ENCODE measurements around the gene VRK2.
"Not testable (repeated sequence)": the region's sequence is repeated elsewhere in the genome, so short reads cannot be mapped to it uniquely, and the experiment has no call there.

The VRK2 gene

GRCh38 chr2:58163913-58164312 is 117.3 kb downstream of the VRK2 start:
- DNase-seq (ENCODE audit: low spot score) = no peak

- not testable (repeated sequence) for DNase-seq (ENCODE audit: low spot score)
These were observed 121.5 kb downstream of the VRK2 start for GRCh38 chr2:58168130-58168529.

DNA sequence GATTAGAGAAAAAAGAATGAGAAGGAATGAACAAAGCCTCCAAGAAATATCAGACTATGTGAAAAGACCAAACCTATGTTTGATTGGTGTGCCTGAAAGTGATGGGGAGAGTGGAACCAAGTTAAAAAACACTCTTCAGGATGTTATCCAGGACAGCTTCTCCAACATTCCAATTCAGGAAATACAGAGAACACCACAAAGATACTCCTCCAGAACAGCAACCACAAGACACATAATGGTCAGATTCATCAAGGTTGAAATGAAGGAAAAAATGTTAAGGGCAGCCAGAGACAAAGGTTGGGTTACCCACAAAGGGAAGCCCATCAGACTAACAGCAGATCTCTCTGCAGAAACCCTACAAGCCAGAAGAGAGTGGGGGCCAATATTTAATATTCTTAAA is 123.2 kb downstream of the VRK2 start:
- not testable (repeated sequence) for DNase-seq (ENCODE audit: low spot score)

GRCh38 chr2:58170334-58170933 is 123.8 kb downstream of the VRK2 start:
- DNase-seq (ENCODE audit: low spot score) = not testable (repeated sequence)

- not testable (repeated sequence) for DNase-seq (ENCODE audit: low spot score)
These were observed 125.2 kb downstream of the VRK2 start for GRCh38 chr2:58171831-58172230.

DNA sequence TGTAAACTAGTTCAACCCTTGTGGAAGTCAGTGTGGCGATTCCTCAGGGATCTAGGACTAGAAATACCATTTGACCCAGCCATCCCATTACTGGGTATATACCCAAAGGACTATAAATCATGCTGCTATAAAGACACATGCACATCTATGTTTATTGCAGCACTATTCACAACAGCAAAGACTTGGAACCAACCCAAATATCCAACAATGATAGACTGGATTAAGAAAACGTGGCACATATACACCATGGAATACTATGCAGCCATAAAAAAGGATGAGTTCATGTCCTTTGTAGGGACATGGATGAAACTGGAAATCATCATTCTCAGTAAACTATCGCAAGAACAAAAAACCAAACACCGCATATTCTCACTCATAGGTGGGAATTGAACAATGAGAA is 130.6 kb downstream of the VRK2 start:
- DNase-seq (ENCODE audit: low spot score) = not testable (repeated sequence)

DNA sequence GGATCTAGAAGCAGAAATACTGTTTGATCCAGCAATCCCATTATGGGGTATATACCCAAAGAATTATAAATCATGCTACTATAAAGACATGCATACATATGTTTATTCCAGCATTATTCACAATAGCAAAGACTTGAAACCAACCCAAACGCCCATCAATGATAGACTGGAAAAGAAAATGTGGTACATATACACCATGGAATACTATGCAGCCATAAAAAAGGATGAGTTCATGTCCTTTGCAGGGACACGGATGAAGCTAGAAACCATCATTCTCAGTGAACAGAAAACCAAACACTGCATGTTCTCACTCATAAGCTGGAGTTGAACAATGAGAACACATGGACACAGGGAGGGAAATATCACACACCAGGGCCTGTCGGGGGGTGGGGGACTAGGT is 133.6 kb downstream of the VRK2 start:
- not testable (repeated sequence) for DNase-seq (ENCODE audit: low spot score)

GRCh38 chr2:58180635-58181034 is 134.0 kb downstream of the VRK2 start:
- no peak for DNase-seq (ENCODE audit: low spot score)

- no peak for DNase-seq (ENCODE audit: low spot score)
These were observed 135.9 kb downstream of the VRK2 start for GRCh38 chr2:58182527-58182926.

DNA sequence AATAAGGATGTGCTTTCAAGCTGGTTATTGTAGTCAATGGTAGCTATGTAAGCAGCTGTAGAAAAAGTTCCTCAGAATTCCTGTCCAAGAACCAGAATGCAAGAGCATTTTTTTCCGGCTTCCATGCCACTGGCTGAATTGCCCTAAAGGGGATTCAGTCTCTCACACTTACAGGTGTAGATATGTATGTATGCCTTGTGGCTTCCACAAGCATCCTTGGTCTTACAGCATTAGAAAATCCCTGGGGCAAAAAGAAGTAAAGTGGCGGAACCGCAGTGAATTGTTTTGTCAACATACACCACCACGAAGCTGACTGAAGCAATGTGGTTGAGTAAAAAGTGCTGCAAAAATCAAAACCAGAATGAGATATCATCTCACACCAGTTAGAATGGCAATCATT is 139.9 kb downstream of the VRK2 start:
- no peak for DNase-seq (ENCODE audit: low spot score)

GRCh38 chr2:58187022-58187421 is 140.4 kb downstream of the VRK2 start:
- DNase-seq (ENCODE audit: low spot score) = not testable (repeated sequence)

DNA sequence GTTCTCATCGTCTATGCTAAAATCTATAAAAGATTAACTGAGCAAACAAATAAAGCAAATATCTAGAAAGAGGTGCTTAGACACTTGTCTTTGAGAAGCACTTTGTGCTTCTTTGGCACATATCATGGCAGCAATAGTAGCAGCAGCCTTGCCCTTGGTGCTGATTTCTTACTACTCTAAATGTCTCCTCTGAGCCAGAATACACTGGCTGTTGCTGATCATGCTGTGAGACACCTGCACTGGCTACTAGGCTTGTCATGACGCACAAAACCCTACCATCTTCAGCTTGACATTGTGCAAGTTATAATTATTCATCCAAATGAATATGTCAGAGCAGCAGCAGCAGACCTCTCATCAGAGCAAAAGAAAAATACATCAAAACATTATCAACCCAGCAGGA is 147.9 kb downstream of the VRK2 start:
- DNase-seq (ENCODE audit: low spot score) = peak; percentile 52

GRCh38 chr2:58195662-58196061 is 149.1 kb downstream of the VRK2 start:
- DNase-seq (ENCODE audit: low spot score) = no peak

DNA sequence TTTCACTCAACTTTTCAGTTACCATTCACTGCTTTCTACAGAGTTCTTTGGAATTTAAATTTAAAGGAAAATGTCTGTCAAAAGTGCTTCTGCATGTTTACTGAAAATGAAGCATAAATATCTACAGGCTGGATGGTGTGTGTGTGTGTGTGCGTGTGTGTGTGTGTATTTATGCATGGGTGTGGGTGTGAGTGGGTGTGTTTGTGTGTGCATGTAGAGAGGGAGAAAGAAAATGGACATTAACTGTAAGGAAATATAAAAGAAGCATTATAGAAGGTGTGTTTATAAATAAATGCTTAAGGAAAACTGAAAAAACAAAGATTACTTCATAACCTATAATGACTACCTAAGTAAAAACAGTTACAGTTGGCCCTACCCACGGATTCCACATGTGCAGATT is 151.3 kb downstream of the VRK2 start:
- no peak for DNase-seq (ENCODE audit: low spot score)

DNA sequence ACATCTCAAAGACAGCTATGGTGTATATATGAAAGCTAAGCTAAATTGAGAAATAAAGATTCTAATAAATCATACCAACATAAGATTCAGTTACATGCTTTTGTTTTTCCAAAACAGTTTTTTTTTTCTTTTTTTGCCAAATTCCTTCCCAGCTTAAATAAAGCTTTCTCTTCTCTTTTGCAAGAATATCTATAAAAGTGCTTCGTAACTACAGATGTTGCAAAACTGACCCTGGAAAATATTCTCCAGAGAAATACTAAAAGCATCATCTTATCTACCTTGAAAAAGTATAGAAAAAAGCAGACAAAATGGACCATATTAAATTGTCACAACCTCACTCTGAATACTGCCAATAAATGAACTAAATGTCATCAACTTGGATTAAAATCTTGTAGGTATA is 155.8 kb downstream of the VRK2 start:
- DNase-seq (ENCODE audit: low spot score) = no peak

GRCh38 chr2:58203018-58203417 is 156.4 kb downstream of the VRK2 start:
- no peak for DNase-seq (ENCODE audit: low spot score)

DNA sequence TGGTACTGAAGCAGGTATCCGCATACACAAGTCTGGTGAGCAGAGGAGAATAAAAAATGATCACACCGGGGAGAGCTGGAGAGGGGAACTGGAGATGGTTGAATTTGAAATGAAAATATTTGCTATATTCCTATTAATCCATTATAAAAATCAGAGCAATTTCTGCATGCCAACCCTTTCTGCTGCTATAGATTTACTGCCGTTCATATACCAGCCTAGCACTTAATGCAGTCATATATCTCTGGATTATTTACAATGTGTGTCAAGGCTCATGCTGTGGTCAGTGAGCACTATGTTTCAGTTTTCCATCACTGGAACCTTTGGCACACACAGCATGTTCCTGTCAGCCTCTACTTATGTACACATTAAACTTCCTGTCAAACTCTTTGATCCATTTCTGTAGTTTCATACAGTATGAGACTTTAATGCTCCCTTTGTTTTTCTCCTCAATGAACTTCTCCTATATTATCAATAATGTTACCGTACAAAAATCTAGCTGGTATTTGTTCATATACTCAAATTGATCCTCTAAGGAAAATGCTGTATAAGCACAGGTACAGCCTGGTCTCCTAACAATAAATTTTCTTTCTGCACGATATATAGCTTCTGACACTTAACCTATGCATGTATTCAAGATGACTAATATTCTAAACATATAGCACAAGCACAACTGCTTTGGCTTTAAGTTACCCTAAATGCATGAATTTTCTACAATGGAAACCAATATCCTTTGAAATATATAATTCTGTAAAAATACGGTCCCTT is 157.8 kb downstream of the VRK2 start:
- no peak for DNase-seq (ENCODE audit: low spot score)

DNA sequence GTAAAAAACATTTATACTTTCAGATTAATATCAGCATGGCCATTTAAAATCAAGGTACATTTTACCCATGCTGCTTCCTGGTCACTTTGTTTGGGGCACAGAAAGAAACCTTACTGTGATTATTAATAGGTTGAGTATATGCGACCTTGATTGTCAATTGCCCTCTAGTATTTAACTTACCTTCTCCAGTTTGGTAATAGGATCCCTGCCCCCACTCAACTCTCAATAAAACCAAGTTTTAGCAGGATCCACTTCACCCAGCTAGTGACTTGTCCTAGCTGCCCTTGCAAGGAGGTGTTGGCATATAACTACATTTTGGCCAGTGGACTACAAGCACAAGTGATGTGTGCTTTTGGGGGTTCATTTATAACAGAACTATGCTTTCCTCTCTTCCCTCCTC is 160.2 kb downstream of the VRK2 start:
- no peak for DNase-seq (ENCODE audit: low spot score)

GRCh38 chr2:58207189-58207588 is 160.6 kb downstream of the VRK2 start:
- no peak for DNase-seq (ENCODE audit: low spot score)

Data from pons (tissue), 1 donor.